ENCODE data around the gene FAT3. TPM values are rescaled to one million over a fixed set of nuclear protein-coding genes. Genes with fewer than 3 reads are reported as not detected.

Gene FAT3
- total and polyA plus RNA-seq, 8 donors: 0.05 to 2.3 (median 0.27) TPM

DNA sequence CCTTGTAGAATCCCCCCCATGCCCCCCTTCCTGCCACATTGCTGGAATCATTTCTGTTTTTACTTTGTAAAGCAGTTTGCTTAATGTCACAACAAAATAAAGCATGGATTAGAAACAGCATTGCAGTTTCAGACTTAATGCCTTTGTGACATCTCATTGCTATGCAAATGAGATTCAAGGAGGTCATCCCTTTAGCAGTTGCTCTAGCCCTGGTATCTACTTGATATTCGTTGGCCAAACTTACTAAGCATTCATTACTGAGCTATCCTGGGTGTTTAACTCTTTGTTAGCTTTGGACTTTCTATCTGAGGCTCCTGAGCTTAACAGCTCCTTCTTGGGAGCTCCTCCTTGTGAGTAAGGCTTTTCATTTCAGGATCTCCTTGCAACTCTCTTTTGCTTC is 16.3 kb downstream of the FAT3 start:
- H3K36me3 ChIP-seq: no peaks in the 10 kb centered on the region
- no peak for FAIRE-seq
- 11 to 15% methylated on average over 1 of the region's 1 CpG for WGBS, 2 donors
- ATAC-seq: no peak
- intact Hi-C loops (cut with DNase I): no loop called here
- H3K4me1 ChIP-seq: no peaks in the 10 kb centered on the region
- no peak overlapping the region for H3K27ac ChIP-seq
- no peaks in the 10 kb centered on the region for H3K27me3 ChIP-seq
- no peaks in the 10 kb centered on the region for H3K9me3 ChIP-seq
- TF ChIP-seq, protein P1, sequence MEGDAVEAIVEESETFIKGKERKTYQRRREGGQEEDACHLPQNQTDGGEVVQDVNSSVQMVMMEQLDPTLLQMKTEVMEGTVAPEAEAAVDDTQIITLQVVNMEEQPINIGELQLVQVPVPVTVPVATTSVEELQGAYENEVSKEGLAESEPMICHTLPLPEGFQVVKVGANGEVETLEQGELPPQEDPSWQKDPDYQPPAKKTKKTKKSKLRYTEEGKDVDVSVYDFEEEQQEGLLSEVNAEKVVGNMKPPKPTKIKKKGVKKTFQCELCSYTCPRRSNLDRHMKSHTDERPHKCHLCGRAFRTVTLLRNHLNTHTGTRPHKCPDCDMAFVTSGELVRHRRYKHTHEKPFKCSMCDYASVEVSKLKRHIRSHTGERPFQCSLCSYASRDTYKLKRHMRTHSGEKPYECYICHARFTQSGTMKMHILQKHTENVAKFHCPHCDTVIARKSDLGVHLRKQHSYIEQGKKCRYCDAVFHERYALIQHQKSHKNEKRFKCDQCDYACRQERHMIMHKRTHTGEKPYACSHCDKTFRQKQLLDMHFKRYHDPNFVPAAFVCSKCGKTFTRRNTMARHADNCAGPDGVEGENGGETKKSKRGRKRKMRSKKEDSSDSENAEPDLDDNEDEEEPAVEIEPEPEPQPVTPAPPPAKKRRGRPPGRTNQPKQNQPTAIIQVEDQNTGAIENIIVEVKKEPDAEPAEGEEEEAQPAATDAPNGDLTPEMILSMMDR (IDR thresholded peaks at IDR 0.05): no peak
- DNase-seq: no peak
- no peak overlapping the region for H3K4me3 ChIP-seq

DNA sequence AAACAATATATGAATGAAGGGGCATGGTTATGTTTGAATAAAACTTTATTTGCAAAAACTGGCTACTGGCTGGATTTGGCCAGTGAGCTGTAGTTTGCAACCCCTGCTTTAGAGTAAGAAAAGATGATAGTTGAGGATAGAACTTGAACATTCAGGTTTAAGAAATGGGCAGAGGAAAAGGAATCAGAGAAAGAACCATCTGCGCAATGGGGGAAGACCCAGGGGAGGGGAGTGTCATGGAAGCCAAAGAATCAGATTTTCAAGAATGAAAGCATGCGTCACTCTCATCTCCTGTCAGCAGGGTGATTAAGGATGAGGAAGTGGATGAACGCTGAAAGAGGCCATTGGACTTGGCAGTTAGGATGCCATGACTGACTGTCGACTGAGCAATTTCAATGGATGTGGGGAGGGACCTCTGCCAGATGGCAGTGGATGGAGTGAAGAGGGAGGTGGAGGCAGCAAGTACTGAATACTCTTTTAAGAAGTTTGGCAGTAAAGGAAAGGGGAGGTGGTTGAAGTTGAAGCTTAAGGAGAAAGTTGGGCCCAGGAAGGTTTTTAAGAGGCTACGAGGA is 21.2 kb downstream of the FAT3 start:
- Histone ChIP-seq H3K27ac (no peak overlapping the region), H3K9me3 (no peaks in the 10 kb centered on the region), H3K27me3 (no peaks in the 10 kb centered on the region), H3K36me3 (no peaks in the 10 kb centered on the region), H3K4me1 (no peaks in the 10 kb centered on the region), H3K4me3 (no peak overlapping the region)
- WGBS, 2 donors: 78 to 82% methylated on average over 5 of the region's 5 CpGs
- FAIRE-seq (no peak), DNase-seq (no peak), ATAC-seq (no peak)
- TF ChIP-seq, protein P1 (IDR thresholded peaks at IDR 0.05): no peak
- intact Hi-C loops (cut with DNase I): no loop called here

DNA sequence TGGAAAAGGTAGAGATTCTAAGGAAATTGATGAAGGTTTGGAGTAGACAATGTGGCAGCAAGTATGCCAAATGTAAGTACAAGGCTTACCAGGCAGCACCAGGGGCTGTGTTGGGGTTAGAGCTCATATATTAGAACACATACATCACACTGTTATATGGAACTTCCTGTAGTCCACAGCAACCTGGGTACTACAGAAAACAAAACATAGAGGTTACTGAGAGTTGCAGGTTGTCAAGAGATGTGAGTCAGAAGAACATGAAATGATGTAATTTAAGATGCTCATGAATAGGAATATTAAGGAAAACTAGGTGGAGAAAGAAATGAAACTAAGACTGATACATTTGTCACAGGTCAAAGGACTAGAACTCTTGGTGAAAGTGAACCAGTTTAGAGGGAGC is 22.0 kb downstream of the FAT3 start:
- TF ChIP-seq, protein P1 (IDR thresholded peaks at IDR 0.05): no peak
- Histone ChIP-seq H3K36me3 (no peaks in the 10 kb centered on the region), H3K27ac (no peak overlapping the region), H3K4me3 (no peak overlapping the region), H3K27me3 (no peaks in the 10 kb centered on the region), H3K9me3 (no peaks in the 10 kb centered on the region), H3K4me1 (no peaks in the 10 kb centered on the region)
- no peak for DNase-seq
- intact Hi-C loops (cut with DNase I): no loop called here
- ATAC-seq: no peak
- FAIRE-seq: no peak

DNA sequence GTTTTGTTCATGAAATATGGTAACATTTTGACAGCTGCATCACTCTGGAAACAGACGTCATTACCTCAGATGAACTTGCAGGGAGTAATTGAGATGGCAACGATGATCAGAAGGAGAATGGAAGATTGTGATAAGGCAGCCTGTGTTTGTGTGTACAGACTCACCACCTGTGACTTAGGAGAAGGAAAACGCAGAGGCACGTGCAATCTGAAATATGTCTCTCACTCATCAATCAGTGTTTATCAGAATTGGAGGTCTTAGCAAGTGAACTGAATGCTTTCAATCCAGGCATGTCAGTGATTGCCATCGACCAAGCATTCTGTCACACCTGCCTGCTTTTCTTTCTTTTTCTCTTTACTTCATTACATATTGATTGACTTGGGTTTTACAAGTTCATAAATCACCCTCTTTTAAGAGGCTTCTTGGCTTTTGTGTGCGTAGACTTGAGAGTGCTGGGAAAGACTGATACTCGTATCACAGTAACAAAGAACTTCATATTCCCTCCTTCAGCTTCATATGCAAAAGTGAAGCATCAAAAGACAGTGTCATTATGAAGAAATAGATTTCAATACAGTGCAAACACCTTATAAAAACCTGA is 24.6 kb downstream of the FAT3 start:
- H3K27me3 ChIP-seq: no peaks in the 10 kb centered on the region
- DNase-seq (no peak), ATAC-seq (no peak), FAIRE-seq (no peak)
- no peak overlapping the region for H3K27ac ChIP-seq
- no peaks in the 10 kb centered on the region for H3K4me1 ChIP-seq
- intact Hi-C loops (cut with DNase I): no loop called here
- TF ChIP-seq, protein P1 (IDR thresholded peaks at IDR 0.05): no peak
- 33 to 35% methylated on average over 7 of the region's 7 CpGs for WGBS, 2 donors
- H3K9me3 ChIP-seq: no peaks in the 10 kb centered on the region
- no peak overlapping the region for H3K4me3 ChIP-seq
- H3K36me3 ChIP-seq: no peaks in the 10 kb centered on the region

DNA sequence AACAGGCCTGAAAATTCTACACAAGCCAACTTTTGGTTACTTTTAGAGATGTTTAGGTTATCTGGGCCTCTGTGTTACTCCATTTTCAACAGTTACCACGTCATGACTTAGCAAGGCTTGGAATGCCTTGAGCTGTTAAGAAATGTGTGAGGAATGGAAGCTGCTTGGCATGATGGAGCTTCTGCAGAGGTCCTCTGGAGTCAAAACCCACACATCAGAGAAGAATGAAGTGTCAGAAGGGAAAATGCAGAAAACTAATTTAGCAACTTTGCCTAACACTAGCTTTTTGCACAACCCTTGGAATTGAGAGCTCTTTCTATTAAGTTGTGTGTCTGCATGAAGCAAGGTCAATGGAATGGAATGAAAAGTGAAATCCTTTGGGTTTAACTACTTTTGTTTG is 27.4 kb downstream of the FAT3 start:
- H3K27me3 ChIP-seq: no peaks in the 10 kb centered on the region
- FAIRE-seq: no peak
- WGBS, 2 donors: 70 to 75% methylated on average over 1 of the region's 1 CpG

More for the DNA sequence above, 27.4 kb downstream of the FAT3 start:
- no peak overlapping the region for H3K4me3 ChIP-seq
- no peaks in the 10 kb centered on the region for H3K36me3 ChIP-seq
- DNase-seq (no peak), ATAC-seq (no peak)
- no peaks in the 10 kb centered on the region for H3K9me3 ChIP-seq
- H3K27ac ChIP-seq: no peak overlapping the region
- no peaks in the 10 kb centered on the region for H3K4me1 ChIP-seq
- TF ChIP-seq, protein P1 (IDR thresholded peaks at IDR 0.05): no peak
- intact Hi-C loops (cut with DNase I): no loop called here

All from pancreas (tissue), 10 donors.